Measurements from ENCODE around the gene MYO16. TPM values are rescaled to one million over a fixed set of nuclear protein-coding genes. Genes with fewer than 3 reads are reported as not detected.
A peak's percentile ranks its signal among the peaks of the same experiment; 100 is the strongest.

Gene MYO16
- total RNA-seq, 1 experiment from 2014 or later = not detected

- no peaks in the 10 kb centered on the region for H3K23me2 ChIP-seq (ENCODE audit: insufficient read length, low read depth, low read length, poor library complexity, severe bottlenecking)
- H3K27ac Mint-ChIP-seq = peak overlapping the region in 2 of 3 experiments; percentile 32 to 78; a peak in 2 of 7 replicates
- no peak overlapping the region for H3T11ph ChIP-seq (ENCODE audit: low read length)
- no peak for DNase-seq
- no peaks in the 10 kb centered on the region for H3K9me3 ChIP-seq (ENCODE audit: control insufficient read depth, low read depth, low read length)
- no peak overlapping the region for H4K91ac ChIP-seq (ENCODE audit: insufficient read length, low read depth, low read length)
- H3K36me3 Mint-ChIP-seq (ENCODE audit: insufficient read depth in 1 of 3, low read depth in 3 of 3) = no peaks in the 10 kb centered on the region
- no peak overlapping the region for H3K14ac ChIP-seq (ENCODE audit: insufficient read depth, low read length)
- no peaks in the 10 kb centered on the region for H3K4me1 ChIP-seq (ENCODE audit: insufficient read depth, low read length)
- no peaks in the 10 kb centered on the region for H3K9me3 Mint-ChIP-seq
- no peaks in the 10 kb centered on the region for H4K20me1 ChIP-seq (ENCODE audit: control insufficient read depth, insufficient read depth, insufficient read length)
- H2BK12ac ChIP-seq (ENCODE audit: insufficient read length, low read depth, low read length) = no peak overlapping the region
- H2BK120ac ChIP-seq (ENCODE audit: low read depth, low read length, poor library complexity, severe bottlenecking) = no peak overlapping the region
- no peak overlapping the region for H2BK20ac ChIP-seq (ENCODE audit: low read depth, low read length, poor library complexity, severe bottlenecking)
- H3K79me1 ChIP-seq (ENCODE audit: insufficient read depth, low read depth, low read length, poor library complexity, severe bottlenecking) = no peaks in the 10 kb centered on the region
- no peak overlapping the region for H4K8ac ChIP-seq (replicated peaks; ENCODE audit: insufficient read length, low read depth, low read length)
- H3K4me3 Mint-ChIP-seq = no peak overlapping the region
- no peak overlapping the region for H3K9ac ChIP-seq (ENCODE audit: extremely low read depth, insufficient read length, low read length)
- H3K4me2 ChIP-seq (ENCODE audit: insufficient read depth, insufficient read length, low read length) = no peak overlapping the region
- H3K4ac ChIP-seq (ENCODE audit: low read depth, low read length) = no peak overlapping the region
- no peaks in the 10 kb centered on the region for H3K79me2 ChIP-seq (ENCODE audit: insufficient read depth, low read length)
- no peak overlapping the region for H4K5ac ChIP-seq (ENCODE audit: insufficient read length, low read depth, low read length)
- H3K18ac ChIP-seq (ENCODE audit: insufficient read length, low read depth, low read length) = no peak overlapping the region
- H2BK15ac ChIP-seq (ENCODE audit: low read depth, low read length) = no peak overlapping the region
- H2AK5ac ChIP-seq (ENCODE audit: insufficient read length, low read length) = no peak overlapping the region
- H3K56ac ChIP-seq (ENCODE audit: insufficient read length, low read depth, low read length) = no peak overlapping the region
- WGBS (ENCODE audit: extremely low coverage, insufficient read length, low lambda C conversion rate) = no CpG with 5 or more reads among the region's 3 CpGs
- H2BK5ac ChIP-seq (ENCODE audit: insufficient read length, low read length) = no peak overlapping the region
- no peak for TF ChIP-seq CTCF (conservative IDR thresholded peaks at IDR 0.05)
- no peak overlapping the region for H3K27ac ChIP-seq (ENCODE audit: insufficient read length, low read depth, low read length)
- no peak overlapping the region for H3K23ac ChIP-seq (ENCODE audit: insufficient read length, low read depth, low read length)
- peaks cover 21 to 25% of the 10 kb centered on the region in 2 experiments for H3K4me1 Mint-ChIP-seq
- no peak overlapping the region for H2AFZ ChIP-seq (ENCODE audit: low read length)
- H3K27me3 ChIP-seq (ENCODE audit: insufficient read depth, low read length) = no peaks in the 10 kb centered on the region
- no peaks in the 10 kb centered on the region for H3K27me3 Mint-ChIP-seq (ENCODE audit: low read depth)
These were observed 562.0 kb downstream of the MYO16 start for GRCh38 chr13:109191413-109191812.
